NCI-H82 treated with DMSO at 0.1 percent for 48 hours (cell line): ENCODE results near the gene ZNF460.
A peak's percentile ranks its signal among the peaks of the same experiment; 100 is the strongest.

Experiments used
- DNase-seq: peaks from one replicate; lab custom pipeline; 2025; ENCODE audit not compliant: unreplicated experiment; lab: John Stamatoyannopoulos, UW

The ZNF460 gene

DNA sequence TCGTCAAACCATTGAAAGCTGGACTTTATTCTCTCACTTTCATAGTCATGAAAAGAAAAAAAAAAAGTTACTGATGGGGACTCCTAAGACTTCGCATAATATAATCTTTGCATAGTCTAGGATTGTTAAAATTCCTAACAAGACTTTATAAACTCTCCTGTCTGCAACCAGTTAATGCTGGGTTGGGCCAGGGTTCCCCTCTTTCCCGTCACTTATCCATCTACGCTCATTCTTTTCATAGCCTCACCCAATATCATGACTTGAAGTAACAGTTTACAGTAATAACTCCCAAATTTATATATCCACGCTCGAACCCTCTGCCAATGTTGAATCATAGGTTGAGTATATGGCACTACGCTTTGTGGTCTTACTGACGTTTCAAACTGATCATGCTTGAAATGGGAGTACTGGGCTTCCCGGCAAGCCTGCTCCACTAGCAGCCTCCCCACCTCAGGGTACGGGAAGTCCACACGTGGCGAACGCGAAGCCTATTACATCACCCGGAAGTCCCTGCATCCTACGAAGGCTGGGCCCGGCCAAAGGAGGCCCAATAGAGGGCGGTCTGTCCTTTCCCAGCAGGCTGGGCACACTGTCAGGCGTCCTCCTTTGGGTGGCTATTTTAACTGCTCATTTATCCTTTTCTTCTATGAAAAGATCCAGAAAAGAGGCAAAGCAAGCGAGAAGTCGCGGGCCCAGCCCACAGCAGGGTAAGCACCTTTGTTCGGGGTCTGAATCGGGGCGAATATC, 694 bp upstream of the ZNF460 start:
- DNase-seq, result peak; percentile 90

DNA sequence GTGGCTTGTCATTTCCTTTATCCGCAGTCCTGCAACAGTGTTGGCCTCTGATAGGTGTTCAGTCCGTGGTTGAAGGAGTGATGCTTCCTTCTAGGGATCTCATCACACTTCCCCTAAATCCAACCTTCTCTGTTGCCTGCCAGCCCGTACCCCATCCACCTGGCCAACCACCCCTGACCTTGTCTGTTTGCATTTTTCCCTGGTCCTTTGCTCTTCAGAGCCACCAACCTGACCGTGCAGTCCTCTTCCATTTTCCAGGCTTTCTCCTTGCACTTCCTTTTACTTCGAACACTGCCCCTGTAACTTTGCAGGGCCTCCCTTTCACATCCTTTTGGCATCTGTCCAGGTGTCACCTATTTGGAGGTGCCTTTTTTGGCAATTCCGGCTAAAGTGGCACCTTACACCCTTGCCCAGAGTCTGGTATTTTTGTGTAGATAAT, 696 bp downstream of the ZNF460 start:
- DNase-seq, result no peak

DNA sequence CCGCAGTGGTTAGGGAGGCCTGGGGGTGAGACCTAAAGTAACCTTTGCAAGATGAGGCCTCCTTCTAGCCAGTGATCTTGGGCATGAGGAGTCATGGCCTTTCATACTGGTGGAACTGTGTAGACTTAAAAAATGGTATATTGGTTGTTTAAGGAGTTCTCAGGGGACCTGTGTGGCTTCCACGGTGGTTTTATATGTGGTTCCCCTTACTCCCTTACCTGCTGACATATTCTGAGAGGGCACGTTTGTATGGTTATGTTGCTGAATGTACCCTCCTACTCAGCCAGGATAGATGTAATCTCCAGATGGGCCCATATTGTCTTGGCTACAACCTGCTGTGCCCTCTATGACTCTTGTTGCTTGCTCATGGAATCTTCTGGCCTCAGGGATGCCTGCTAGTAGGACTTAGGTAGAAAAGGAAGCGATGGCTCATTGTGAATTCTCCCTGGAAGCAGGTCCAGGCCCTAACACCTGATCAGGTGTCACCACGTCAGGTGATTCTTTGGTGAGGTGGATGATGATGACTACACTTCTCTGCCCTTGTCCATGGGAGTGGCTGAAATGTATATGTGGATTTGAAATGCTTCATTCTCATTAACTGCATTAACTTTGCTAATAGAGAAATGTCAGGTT, 1.8 kb downstream of the ZNF460 start:
- no peak for DNase-seq

DNA sequence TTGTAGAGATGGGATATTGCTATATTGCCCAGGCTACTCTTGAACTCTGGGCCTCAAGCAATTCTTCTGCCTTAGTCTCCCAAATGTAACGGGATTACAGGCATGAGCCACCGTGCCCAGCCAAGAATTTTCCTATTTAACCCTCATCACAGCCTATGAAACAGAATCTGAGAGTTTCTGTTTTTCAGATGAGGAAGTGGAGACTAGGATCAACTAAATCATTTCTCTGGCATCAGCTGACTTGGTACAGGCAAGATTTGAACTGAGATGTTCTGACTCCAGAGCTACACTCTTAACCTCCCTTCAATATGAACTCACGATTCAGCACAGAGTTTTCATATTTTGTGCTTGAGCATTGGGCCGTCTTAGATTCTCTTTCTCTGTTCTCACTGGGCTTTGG, 8.1 kb downstream of the ZNF460 start:
- DNase-seq, result no peak

DNA sequence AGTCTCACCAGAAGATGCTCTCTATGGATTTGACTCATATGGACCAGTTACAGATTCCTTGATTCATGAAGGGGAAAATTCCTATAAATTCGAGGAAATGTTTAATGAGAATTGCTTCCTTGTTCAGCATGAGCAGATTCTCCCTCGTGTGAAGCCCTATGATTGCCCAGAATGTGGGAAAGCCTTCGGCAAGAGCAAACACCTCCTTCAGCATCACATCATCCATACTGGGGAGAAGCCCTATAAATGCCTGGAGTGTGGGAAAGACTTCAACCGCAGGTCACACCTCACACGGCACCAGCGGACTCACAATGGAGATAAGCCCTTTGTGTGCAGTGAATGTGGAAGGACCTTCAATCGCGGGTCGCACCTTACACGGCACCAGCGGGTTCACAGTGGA, 10.7 kb downstream of the ZNF460 start:
- DNase-seq, result no peak

DNA sequence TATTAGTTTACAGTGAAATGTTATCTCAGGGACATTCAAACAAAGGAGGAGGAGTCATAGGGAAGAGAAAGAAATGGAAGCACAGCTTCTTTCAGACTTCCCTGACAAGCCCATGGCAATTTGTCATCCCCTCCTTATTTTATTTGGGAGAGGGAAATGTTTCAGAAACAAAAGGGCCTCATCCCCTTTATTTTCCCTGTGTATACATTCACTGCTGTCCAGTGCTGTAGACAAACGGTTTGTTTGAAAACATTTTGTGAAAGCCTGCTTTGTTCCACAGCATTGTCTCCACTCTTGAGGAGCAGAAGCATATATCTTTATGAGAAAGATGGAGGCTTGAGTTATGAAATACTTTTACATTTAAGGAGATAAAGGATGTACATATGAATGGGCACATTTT, 12.3 kb downstream of the ZNF460 start:
- DNase-seq, result no peak

DNA sequence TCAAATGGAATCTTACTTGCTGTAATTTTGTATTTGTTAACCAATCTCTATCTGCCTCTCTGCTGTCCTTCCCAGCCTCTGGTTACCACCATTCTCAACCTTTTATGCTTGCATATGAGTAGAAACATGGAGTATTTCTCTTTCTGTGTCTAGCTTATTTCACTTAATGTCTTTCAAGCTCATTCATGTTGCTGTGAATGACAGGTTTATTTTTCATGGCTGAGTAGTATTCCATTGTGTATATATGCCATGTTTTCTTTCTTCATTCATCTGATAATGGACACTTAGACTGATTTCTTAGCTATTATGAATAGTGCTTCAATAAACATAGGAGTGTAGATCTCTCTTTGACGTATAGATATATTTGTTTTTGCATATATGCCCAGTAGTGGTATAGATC, 13.4 kb downstream of the ZNF460 start:
- no peak for DNase-seq

DNA sequence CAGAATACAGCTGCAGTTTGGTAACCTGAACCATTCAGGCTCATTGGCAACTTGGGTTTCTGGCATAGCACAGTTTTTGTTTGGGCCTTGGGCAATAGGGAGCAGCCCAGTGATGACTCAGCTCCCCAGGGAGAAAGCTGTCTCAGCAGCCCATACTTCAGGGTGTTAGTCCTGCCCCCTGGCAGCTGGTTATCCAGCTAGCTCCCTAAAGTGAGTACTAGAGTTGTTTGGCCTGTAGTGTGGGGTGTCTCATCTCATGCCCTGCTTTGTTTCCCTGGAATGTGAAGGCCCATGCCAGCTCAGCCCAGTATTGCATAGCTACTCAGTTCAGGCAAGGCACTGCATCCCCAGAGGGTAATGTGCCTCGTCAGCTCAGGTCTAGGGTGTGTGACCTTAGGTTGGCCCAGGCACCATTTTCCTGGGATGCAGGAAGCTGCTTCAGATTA, 21.8 kb downstream of the ZNF460 start:
- DNase-seq, result no peak

DNA sequence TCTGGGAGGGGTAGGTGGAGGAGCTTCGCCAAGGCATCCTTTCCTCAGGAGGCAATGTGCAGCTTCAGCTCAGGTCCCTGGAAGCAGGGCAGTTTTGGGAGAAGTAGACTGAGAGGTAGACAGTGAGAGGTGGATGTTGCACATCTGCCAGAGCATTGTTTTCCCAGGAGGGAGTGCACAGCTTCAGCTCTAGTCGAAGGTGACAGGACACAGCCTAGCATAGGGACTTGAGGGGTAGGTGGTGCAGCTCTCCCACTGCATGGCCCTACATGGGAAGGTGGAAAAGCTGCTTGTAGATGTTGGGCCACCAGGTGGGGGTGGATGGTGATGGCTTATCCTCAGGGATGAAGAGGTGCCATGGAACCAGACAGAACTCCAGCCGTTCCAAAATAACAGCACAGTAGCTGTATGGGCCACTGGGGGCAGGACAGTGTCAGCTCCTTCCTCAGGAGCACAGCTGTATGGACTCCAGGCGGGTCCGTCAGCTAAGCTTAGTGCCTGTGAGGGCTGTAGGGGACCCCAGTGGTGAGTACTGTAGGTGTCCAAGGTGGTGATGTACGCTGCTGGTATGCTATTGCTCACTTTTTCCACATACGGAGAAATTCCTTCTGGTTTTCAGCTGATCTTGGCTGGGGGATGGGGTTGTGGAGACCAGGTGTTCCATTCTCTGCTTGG, 22.6 kb downstream of the ZNF460 start:
- no peak for DNase-seq

DNA sequence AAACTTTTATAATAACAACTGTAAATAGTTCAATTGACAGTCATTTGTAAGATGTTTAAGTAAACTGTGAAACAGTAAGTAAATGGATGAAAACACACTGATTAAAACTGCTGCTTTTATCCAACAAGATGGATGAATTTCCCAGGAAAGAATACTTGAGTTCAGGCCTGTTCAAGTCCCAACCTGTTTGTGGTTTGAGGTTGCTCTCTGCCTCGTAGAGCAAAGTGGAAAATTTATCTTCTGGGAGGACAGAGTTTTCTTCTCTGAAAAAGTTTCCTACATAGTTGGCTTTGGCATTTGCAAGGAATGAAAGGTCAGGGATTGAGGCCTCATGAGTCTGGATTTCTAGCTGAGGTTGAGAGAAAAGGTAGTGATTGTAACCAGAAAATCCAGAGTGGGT, 24.8 kb downstream of the ZNF460 start:
- no peak for DNase-seq

DNA sequence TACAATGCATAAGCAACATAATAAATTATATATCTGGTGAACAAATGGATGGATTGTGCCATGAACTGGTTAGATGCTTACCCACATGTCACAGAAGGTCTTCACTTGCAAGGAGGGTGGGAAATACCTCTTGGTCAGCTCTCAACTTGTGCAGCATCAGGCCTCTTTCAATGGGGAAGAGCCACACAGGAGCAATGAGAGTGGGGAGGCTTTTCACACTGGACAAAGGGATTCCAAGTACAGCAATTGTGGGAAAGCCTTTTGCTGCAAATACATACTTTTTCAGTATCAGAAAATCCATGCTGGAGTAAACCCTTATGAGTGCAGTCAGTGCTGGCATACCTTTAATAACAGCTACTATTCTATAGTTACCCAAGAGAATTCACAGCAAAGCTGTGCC, 28.2 kb downstream of the ZNF460 start:
- no peak for DNase-seq

DNA sequence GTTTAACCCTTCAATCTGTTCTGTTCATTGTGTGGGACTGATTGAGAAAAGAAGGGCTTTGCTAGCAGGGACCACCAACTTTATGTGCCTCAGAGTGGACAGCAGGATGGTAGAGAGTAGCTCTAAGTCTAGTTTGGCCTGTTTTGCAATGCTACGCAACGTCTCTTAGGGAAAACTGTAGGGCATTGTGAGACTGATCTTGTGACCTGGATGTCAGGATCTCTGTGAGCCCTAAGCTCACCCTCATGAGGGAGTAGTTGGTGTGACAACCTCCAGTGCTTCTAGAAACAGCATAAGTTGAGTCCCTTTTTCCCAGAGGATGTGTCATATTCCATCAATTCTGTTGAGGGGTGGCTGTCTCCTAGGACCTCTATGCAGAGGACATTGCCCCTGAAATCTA, 30.5 kb downstream of the ZNF460 start:
- DNase-seq, result no peak

DNA sequence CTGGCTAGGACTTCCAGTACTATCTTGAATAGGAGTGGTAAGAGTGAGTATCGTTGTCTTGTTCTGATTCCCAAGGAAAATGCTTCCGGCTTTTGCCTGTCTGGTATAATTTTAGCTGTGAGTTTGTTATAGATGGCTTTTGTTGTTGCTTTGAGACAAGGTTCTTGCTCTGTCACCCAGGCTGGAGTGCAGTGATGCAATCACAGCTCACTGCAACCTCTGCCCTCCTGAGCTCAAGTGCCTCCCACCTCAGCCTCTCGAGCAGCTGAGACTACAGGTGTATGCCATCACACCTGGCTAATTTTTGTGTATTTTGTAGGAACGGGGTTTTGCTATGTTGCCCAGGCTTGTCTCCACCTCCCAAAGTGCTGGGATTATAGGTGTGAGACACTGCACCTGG, 33.9 kb downstream of the ZNF460 start:
- no peak for DNase-seq

DNA sequence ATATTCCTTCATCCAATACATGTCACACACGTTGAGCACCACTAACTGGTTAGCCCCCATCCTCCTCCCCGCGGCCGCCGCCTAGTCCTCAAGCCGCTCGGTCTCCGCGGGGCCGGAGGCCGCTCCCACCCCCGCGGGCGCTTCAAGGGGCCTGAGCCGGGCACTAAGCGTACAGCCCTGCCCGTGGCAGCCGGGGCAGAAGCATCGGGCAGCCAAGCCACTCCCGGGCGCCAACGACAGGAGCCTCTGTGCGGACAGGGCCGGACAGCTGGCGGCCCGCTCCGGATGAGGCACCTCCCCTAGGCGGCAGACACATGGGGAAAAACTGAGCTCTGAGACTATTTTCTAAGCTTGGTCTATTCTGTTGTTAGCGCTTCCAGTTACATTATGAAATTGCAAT, 37.2 kb downstream of the ZNF460 start:
- DNase-seq, result no peak

DNA sequence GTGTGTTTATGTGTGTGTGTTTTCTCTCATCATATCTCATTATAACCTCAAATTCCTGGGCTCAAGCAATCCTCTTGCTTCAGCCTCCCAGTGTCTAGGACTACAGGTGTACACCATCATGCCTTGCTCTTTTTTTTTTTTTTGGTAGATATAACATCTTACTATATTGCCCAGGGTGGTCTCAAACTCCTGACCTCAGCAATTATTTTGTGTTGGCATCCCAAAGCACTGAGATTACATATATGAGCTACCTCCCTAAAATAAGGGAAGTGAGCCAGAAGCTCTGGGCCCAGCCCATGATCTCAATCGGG, 39.5 kb downstream of the ZNF460 start:
- DNase-seq, result no peak

DNA sequence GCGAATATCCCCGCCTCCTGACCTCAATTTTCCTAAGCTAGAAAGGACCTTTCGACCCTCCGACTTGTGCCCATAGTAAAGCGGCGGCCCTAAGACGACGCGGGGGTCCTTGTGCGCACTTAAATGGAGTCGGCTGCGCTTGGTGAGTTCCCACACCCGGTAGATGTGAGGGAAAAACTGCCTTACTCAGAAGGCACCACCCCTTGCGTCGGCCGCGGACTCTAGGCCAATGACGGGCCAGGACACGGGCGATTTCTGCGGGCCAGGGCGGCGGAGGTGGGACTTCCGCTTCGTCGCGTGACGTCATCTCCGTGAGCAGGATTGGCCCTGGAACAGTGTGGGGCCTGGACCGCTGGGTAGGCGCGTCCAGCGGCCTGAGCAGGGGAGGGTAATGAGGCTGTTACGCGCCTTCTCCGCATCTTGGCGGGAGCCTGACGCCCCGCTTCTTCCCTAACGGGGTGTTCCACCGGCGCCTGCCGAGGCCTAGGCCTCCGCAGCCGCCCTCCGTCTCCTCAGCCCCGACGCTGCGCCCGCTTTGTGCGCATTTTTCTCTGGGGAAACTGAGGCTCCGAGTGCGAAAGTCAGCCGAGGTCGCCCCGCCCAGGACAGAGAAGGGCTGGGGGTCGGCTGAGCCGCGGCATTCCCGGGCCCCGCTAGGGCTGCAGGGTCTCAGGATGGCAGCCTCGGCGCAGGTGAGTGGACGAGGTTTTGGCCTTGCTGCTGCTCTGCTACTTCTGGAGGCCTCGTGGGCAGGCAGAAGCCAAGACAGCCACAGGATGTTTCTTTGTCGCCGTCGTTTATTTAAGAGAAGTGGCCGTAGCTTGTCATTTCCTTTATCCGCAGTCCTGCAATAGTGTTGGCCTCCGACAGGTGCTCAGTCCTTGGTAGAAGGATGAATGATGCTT, 40.1 kb downstream of the ZNF460 start, which contains the start of gene ZNF543:
TSS of gene ZNF543 (plus strand) at position 293 of the 905 bp plus-strand sequence. CDS start at position 675, 382 bp downstream.
- DNase-seq, result peak; percentile 80

DNA sequence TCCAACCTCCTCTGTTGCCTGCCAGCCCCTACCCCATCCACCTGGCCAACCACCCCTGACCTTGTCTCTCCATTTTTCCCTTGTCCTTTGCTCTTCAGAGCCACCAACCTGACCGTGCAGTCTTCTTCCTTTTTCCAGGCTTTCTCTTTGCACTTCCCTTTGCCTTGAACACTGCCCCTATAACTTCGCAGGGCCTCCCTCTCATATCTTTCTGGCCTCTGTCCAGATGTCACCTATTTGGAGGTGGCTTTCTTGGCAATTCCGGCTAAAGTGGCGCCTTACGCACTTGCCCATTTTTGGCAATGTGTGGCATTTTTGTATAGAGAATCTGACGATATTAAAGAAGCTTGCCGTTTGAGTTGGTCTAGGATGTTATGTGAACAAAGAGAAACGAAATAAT, 40.8 kb downstream of the ZNF460 start:
- no peak for DNase-seq

DNA sequence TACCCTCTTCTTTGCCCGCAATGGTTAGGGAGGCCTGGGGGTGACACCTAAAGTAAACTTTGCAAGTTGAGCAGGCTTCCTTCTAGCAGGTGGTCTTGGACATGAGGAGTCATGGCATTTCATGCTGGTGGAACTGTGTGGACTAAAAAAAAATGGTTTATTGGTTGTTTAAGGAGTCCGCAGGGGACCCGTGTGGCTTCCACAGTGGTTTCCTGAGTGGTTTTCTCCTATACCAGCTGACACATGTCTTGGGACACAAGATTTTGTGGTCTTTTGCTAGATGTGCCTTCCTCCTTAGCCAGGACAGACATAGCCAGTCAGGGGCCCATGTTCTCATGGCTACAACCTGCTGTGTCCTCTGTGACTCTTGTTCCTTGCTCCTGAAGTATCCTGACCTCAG, 41.5 kb downstream of the ZNF460 start:
- no peak for DNase-seq

DNA sequence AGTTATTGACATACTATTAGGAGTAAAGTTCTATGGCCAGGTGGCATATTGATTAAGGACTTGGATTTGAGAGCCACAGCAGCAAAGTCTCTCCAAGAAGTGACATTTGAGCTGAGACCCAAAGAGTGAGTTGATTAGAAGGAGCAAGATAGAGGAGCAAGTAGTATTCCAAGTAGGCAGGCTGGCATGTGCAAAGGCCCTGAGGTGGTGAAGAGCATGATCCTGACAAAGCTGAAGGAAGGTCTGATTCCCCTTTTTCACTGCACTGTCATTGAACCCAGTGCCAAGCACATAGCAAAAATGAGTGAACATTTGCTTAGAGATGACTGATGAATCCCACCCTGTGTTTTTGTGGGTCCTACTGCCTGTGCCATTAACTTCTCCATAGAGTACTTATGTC, 44.7 kb downstream of the ZNF460 start:
- no peak for DNase-seq

DNA sequence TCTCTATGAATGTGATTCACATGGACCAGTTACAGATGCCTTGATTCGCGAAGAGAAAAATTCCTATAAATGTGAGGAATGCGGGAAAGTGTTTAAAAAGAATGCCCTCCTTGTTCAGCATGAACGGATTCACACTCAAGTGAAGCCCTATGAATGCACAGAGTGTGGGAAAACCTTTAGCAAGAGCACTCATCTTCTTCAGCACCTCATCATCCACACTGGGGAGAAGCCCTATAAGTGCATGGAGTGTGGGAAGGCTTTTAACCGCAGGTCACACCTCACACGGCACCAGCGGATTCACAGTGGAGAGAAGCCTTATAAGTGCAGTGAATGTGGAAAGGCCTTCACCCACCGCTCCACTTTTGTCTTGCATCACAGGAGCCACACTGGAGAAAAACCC, 47.7 kb downstream of the ZNF460 start:
- no peak for DNase-seq

DNA sequence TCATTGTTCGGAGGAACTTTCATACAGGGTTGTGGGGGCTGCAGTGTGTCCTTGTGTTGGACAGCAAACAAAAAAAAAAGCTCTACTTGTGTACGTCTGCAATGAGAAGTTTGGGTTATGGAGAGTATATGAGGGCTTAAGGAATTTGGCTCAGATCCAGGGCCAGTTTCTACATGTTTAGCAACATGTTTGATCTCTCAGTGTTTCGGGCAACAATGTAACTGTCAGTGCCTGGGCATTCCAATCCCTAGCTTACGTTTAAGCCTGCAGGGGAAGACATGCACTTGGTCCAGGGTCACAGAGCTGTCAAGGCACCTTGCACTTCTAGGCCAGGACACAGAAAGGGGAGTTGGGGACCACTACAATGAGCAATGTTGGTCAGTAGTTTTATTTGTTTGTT, 53.9 kb downstream of the ZNF460 start:
- no peak for DNase-seq
